KOPT-K1 (cell line): ENCODE data around the gene MATR3.
"Not testable (repeated sequence)": the region's sequence is repeated elsewhere in the genome, so short reads cannot be mapped to it uniquely, and the experiment has no call there.

ENCODE experiments used
- H3K27ac ChIP-seq: fragments of 200-600 bp; sonication (generic); 2 replicates; pipeline ENCODE4 v1.5.1; 2016; ENCODE audit warnings: antibody characterized with exemption, mild to moderate bottlenecking, low read depth, low read length; ENCODE audit not compliant: poor library complexity, severe bottlenecking
- H3K36me3 ChIP-seq: fragments of 200-600 bp; sonication (generic); 2 replicates; pipeline ENCODE4 v1.5.1; 2017; ENCODE audit warnings: antibody characterized with exemption, mild to moderate bottlenecking, low read length, moderate library complexity; ENCODE audit not compliant: insufficient read depth
- H3K9me3 ChIP-seq: fragments of 200-600 bp; sonication (generic); 2 replicates; pipeline ENCODE4 v1.5.1; 2017; ENCODE audit warnings: antibody characterized with exemption, low read length, mild to moderate bottlenecking; ENCODE audit not compliant: insufficient read depth, poor library complexity, severe bottlenecking

The MATR3 gene

DNA sequence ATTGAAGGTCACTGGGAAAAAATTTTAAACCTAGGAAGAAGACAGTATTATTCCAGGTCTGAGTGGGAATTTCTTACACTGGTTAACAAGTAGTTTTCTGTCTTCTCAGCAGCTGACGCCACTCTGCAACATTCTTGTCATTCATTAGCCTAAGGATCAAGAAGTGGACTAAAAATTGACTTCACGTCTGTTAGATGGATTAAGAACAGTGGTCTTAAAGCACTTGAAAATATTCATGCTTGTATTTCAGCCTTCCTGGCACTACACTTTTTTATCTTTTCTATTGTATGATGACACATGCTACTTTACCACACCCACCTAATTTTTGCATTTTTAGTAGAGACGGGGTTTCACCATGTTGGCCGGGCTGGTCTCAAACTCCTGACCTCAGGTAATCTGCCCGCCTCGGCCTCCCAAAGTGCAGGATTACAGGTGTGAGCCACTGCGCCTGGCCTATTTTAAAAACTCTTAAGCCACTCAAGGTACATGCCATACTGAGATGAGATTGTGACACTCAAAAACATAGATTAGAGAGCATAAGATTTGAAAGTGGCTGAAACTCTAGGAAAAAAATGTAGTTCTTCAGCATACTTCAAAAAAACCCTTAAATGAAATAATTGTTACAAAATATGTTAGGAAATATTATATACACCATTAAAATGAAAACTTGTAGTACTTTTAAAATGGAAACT lies 8.4 kb downstream of the MATR3 start:
- no peaks in the 10 kb centered on the region for H3K9me3 ChIP-seq
- no peak overlapping the region for H3K27ac ChIP-seq
- H3K36me3 ChIP-seq, result peaks cover 44% of the 10 kb centered on the region

DNA sequence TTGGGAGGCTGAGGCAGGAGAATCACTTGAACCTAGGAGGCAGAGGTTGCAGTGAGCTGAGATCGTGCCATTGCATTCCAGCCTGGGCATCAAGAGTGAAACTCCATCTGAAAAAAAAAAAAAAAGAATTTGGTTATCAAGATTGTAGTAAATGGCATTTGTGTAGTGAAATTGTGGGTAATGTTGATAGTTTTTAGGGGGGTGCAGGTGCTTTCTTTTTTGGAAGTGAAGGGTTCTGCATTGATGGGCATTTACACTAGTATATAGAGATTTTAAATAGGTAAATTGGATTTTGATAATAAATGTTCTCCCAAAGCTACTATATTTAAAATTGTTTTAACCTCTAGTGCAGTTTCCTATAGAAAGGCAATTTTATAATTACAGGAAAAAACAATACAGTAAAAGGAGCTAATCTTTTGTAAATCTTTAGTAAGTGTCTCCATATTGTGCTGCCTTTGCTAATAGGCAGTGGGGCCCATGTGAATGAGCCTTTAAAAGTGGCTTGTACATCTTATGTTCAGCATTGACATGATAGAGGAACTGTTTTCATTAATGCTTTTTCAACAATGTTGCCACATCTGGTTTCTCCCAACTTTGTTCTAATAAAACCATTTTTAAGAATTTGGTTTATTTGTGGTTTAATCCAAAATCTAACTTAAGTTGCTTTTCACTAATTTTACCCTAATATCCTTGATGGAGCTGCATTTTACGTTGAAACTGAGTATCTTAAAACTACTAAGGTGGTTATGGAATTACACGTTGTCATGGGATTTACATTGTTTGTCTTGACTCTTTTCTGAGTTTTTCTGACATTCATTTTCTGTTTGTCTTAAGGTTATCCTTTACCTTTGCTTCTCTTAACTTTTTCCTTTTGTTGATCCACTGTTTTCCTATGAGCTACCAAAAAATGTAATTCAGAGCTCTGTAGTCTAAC lies 11.1 kb downstream of the MATR3 start:
- Histone ChIP-seq H3K36me3 (peaks cover 50% of the 10 kb centered on the region), H3K9me3 (no peaks in the 10 kb centered on the region), H3K27ac (no peak overlapping the region)

DNA sequence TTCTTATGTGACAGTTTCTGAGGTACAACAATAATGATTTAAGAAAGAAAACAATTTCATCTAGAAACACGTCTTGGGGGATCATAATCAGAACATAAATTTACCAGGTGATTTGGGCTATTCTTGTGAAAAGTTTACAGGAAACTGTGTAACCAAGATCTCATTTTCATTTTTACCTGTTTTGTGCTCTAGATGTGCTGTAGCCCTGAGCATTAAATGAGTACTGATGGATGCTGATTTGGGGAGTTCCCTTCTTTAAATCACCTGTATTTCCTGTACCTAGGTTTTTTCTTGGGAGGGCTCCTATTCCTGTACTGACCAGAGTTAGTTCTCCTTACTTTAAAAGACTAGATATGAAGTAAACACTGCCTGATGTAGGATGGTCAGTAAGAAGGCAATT lies 12.7 kb downstream of the MATR3 start:
- no peak overlapping the region for H3K27ac ChIP-seq
- H3K9me3 ChIP-seq, result no peaks in the 10 kb centered on the region
- peaks cover 53% of the 10 kb centered on the region for H3K36me3 ChIP-seq

DNA sequence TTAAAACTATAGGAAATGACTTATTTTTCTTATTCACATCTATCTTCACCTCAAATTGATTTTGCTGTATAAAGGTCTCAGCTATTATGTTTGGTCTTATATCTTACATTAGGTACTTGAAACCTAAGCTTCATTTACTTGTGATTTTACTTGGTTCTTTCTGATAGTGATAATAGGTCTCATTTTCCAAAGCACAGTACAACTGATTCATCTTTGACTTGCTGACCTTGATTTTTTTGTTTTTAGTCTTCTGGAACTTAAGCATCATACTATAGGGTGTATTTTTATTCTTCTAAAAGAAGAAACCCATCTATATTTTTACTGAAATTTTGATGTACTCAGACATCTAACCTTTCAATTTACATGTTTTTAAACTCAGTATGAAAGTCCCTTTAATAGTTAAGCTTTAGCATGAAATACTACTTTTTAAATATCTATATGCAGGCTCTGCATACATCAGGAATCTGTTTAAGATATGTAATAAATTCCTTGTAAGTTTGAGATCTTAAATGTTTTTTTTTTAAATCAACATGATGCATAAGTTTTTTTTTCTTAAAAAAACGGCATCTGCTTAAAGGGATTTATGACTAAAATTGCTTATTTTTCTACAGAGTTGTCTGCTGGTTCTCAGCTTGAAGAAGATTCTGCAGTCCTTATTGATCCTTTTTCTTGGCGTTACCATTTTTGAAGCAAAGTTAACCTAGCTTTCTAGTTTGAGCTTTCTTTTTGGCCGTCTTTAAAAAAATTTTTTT lies 13.3 kb downstream of the MATR3 start:
- no peaks in the 10 kb centered on the region for H3K9me3 ChIP-seq
- peaks cover 51% of the 10 kb centered on the region for H3K36me3 ChIP-seq
- H3K27ac ChIP-seq, result no peak overlapping the region

DNA sequence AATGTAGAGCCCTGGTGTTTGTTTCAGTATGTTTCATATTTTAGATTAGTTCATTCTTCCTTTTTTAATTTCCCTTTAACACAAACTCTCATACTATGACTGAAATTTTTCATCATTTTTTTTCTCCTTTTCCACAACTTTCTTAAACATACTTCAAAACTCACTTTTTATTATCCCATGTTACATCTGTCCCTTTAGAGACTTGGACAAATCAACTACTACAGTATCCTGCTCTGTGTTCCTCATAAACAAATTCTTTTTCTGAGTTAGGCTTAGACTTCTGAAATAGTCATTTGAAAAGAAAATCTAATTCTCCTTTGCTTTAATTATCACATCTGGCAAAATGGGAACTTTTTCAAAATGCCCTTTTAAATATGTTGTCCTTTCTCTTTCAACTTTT lies 15.3 kb downstream of the MATR3 start:
- Histone ChIP-seq H3K27ac (no peak overlapping the region), H3K36me3 (peaks cover 61% of the 10 kb centered on the region), H3K9me3 (no peaks in the 10 kb centered on the region)

DNA sequence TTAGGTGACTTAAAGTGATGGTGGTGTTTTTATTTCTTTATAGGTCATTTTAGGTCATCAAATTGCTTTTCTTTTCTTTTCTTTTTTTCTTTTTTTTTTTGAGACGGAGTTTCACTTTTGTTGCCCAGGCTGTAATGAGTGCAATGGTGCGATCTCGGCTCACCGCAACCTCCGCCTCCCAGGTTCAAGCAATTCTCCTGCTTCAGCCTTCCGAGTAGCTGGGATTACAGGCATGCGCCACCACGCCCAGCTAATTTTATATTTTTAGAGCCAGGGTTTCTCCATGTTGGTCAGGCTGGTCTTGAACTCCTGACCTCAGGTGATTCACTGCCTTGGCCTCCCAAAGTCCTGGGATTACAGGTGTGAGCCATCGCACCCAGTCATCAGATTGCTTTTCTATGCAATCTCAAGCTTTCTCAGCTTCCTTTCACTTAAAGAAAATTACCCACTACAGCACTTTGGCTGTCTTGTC lies 17.2 kb downstream of the MATR3 start:
- H3K36me3 ChIP-seq, result peaks cover 81% of the 10 kb centered on the region
- not testable (repeated sequence) for H3K9me3 ChIP-seq, H3K27ac ChIP-seq

DNA sequence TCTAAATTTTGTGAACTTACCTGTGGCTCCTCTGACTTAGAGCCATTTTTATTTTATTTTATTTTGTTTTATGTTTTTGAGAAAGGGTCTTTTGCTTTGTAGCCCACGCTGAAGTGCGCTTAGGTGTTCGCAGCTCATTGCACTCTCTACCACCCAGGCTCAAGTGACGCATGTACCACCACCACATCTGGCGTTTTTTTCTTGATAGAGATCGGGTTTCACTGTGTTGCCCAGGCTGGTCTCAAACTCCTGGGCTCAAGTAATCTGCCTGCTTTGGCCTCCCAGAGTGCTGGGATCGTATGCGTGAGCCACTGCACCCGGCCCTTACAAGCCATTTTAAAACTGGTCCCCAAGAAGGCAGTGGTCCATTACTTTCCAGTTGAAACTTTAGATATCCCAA lies 18.5 kb downstream of the MATR3 start:
- Histone ChIP-seq H3K36me3 (peaks cover 94% of the 10 kb centered on the region), H3K27ac (no peak overlapping the region), H3K9me3 (no peaks in the 10 kb centered on the region)

DNA sequence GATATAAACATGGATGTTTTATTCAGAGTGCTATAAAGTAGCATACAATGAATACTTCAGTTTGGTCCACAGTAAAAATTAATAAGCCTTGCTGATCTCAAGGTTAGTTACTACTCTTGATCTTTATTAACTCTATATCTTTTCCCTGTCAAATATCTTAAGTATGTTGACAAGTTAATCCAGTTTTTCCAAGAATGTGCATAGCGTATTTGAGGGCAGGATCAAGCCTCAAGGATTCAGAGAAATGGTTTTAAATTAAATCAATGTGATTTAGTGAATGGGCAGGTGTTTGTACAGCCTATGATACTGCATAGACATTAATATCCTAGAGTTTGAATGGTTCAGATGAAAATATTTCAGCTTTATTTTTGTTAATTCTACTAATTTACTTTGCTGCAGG lies 20.7 kb downstream of the MATR3 start:
- Histone ChIP-seq H3K27ac (no peak overlapping the region), H3K9me3 (no peaks in the 10 kb centered on the region), H3K36me3 (peaks cover 96% of the 10 kb centered on the region)

DNA sequence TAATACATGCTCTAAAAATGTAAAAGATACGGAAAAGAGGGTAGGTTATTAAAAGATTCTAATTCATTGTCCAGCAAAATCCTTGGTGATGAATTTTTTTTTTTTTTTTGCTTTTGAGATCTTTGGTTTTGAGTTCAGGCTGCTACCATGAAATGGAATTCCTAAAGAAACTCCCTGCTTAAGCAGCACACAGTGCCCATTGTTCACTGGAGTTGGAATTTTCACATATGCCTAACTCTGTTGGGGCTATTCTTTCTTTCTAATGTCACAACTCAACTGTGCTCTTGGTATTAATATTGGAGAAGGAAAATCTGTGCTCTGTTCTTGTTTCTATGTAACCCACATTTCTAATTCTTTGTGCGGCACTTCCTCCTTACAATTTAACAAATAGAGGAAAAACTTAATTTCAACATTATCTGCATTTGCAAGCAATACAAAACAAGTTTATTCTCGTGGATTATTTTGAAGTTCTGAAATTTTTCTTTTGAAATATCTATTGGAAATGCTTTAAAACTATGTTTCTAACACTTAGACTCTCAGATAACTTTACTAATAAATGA lies 21.6 kb downstream of the MATR3 start:
- Histone ChIP-seq H3K36me3 (peaks cover 97% of the 10 kb centered on the region), H3K9me3 (no peaks in the 10 kb centered on the region), H3K27ac (no peak overlapping the region)

DNA sequence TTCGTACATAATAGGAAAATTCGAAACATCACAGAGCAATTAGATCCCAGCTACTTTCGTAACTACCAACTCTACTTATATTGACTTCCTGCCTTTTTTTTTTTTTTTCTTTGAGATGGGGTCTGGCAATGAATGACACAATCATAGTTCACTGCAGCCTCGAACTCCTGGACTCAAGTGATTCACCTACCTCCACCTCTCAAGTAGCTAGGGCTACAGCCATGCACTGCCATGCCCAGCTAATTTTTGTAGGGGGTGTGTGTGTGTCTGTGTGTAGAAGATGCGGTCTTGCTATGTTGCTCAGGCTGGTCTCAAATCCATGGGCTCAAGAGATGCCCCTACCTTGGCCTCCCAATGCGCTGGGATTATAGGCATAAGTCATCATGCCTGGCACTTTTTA lies 42.3 kb downstream of the MATR3 start:
- no peaks in the 10 kb centered on the region for H3K9me3 ChIP-seq
- no peak overlapping the region for H3K27ac ChIP-seq
- H3K36me3 ChIP-seq, result peaks cover 41% of the 10 kb centered on the region

DNA sequence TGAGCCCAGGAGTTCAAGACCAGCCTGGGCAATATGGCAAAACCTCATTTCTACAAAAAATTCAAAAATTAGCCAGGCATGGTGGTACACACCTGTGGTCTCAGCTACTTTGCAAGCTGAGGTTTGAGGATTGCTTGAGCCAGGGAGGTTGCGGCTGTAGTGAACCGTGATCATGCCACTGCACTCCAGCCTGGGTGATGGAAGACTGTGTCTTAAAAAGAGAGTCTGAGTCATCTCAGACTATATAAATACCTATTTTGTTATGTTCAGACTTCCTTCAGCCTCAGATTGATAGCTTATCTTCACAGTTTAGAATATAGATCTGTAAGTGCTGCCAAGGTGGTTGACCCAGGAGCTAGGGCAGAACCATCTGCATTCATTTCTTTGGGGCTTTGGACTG lies 46.5 kb downstream of the MATR3 start:
- no peak overlapping the region for H3K27ac ChIP-seq
- H3K36me3 ChIP-seq, result peaks cover 8% of the 10 kb centered on the region
- H3K9me3 ChIP-seq, result no peaks in the 10 kb centered on the region

DNA sequence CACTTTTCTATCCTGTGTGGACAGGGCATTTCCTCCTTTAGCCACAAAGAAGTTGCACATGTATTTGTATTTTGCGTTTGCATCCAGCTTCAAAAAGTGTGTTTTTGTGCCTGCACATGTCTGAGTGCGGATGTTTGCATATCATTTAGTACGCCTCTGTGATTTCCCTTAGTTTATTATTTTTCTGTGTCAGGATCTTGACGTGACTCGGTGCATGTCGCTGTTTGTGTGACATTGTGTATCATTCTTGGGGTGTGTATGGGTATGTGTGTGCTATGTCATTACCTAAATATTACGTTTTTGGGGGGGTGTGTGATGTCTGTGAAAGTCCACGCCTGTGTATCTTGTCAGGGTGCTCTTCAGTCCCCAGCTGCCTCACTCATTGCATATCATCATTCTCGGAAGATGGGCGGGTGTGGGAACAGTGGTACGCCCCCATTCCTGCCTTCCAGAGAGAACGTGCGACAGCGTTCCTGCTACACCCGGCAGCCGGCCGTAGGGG lies 47.7 kb downstream of the MATR3 start:
- Histone ChIP-seq H3K9me3 (no peaks in the 10 kb centered on the region), H3K27ac (peak overlapping the region; percentile 79), H3K36me3 (peaks cover 15% of the 10 kb centered on the region)

DNA sequence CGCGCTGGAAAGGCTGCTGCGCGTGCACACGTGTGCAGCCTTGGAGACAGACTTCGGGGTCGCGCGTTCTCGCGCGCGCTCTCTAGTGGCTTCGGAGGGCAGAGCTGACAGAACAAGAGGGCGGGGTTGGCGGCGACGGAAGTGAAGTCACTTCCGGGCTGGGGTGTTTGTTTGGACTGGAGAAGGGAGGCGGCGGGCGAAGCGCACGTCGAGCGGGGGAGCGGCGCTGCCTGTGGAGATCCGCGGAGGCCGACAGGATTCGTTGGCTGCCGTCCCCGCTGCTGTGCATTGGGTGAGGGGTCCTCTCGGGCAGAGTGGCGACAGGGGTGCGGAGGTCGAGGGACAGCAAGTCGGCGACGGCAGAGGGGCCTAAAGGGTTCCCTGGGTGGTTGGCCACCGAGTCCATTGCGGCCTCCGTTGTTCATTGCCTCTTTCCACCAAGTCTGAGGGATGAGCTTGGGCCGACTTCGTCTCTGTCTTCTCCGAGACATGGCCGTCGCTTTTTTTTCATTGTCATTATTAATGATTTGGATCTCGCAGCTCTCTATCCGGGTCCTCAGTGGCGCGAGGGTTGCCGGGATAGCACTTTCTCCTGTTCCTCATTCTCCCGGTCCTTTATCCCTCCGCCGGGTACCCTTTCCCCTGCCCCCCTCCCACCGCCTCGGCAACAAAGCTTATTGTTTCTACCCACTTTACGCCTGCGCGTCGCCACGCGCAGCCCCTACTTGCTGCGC lies 48.3 kb downstream of the MATR3 start, which contains the start of gene PAIP2:
TSS of gene PAIP2 (plus strand) at position 166 of the 734 bp plus-strand sequence. CDS start 21,931 bp downstream, outside the sequence.
- Histone ChIP-seq H3K36me3 (peaks cover 15% of the 10 kb centered on the region), H3K9me3 (no peaks in the 10 kb centered on the region), H3K27ac (peak within 1 kb of the TSS; percentile 79)

DNA sequence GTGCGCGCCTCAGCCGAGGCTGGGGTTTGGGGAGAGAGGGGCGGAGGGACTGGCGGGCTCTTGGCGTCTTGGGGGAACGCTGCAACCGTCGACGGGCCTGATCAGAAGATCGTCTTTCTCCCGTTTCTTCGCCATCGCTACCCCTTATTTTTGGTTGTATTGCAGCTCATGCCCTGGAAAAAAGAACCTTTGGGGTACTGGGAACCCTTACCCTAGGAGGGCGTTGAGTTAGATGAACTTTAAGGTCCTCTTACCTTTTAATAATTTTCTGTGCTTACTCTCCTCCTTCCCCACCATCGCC lies 48.8 kb downstream of the MATR3 start:
- Histone ChIP-seq H3K36me3 (peaks cover 15% of the 10 kb centered on the region), H3K9me3 (no peaks in the 10 kb centered on the region), H3K27ac (peak overlapping the region; percentile 79)
